Measurements from ENCODE around the gene EMX2. TPM values are rescaled to one million over a fixed set of nuclear protein-coding genes. Genes with fewer than 3 reads are reported as not detected.

Gene EMX2
- total and polyA plus RNA-seq, 2 donors (not counting 3 experiments of a cell fraction or from before 2014, with no cell fraction given): not detected

DNA sequence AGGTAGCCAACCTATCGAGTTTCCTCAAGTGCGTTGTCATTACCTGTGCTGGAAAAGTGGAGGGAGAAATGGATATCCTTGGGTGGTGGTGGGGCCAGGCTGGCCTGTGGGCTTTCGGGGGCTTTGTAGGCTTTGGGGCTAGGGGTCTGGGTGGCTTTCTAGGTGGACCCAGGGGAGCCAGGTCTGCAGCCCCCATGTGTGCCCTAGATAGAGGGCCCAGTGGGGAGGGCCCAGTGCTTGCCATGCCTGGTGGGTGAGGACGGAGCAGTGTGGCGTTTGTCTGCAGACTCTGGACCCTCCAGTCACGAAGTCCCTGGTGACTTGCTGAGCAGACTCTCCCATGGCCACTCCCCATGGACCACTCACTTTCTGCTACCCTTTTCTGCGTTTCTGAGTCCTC, 19.7 kb downstream of the EMX2 start:
- Histone ChIP-seq H3K4me2 (ENCODE audit: insufficient read depth, low read length) (no peak overlapping the region), H3K9me1 (replicated peaks; ENCODE audit: control insufficient read depth, extremely low read depth, insufficient read depth, low read length) (no peaks in the 10 kb centered on the region), H3K27ac (ENCODE audit: insufficient read depth, low read depth, low read length) (no peak overlapping the region), H3K36me3 (ENCODE audit: control insufficient read depth in 2 of 2, extremely low read depth in 1 of 2, insufficient read depth in 2 of 2, low read length in 2 of 2) (no peaks in the 10 kb centered on the region), H2AFZ (ENCODE audit: low read depth, low read length) (no peak overlapping the region), H4K20me1 (replicated peaks; ENCODE audit: control insufficient read depth, extremely low read depth, insufficient read depth, low read length) (no peaks in the 10 kb centered on the region), H3K9me3 (replicated peaks; ENCODE audit: control insufficient read depth, insufficient read depth, low read length) (no peaks in the 10 kb centered on the region), H3K9ac (replicated peaks; ENCODE audit: extremely low read depth, insufficient read depth, low read length) (no peak overlapping the region), H3K4me3 (replicated peaks in 1 of 3; ENCODE audit: insufficient read depth in 1 of 3, low read depth in 1 of 3, low read length in 3 of 3) (no peak overlapping the region), H3K79me2 (ENCODE audit: control insufficient read depth, insufficient read depth, low read length) (no peaks in the 10 kb centered on the region), H3K27me3 (ENCODE audit: control insufficient read depth in 2 of 2, insufficient read depth in 2 of 2, low read length in 2 of 2) (no peaks in the 10 kb centered on the region), H3K4me1 (ENCODE audit: control insufficient read depth, extremely low read depth, insufficient read depth, low read length) (no peaks in the 10 kb centered on the region)
- BruUV-seq (replicated peaks): no TSS peak
- TF ChIP-seq POLR2A (IDR thresholded peaks at IDR 0.05; ENCODE audit: low read depth, low read length) (no peak), EZH2 (IDR thresholded peaks at IDR 0.05; ENCODE audit: borderline replicate concordance, low read depth, low read length, severe bottlenecking) (no peak), JUN (IDR thresholded peaks at IDR 0.05; ENCODE audit: borderline replicate concordance, insufficient read depth, insufficient read length, low read depth) (no peak)
- TF ChIP-seq, protein P1, sequence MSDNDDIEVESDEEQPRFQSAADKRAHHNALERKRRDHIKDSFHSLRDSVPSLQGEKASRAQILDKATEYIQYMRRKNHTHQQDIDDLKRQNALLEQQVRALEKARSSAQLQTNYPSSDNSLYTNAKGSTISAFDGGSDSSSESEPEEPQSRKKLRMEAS (IDR thresholded peaks at IDR 0.05; ENCODE audit: insufficient read depth, insufficient read length): no peak
- CTCF ChIA-PET: no interaction called here
- dilution Hi-C loops (cut with MboI; ENCODE audit: extremely low pct_ligation_motif_present, low sequenced_read_pairs): no loop called here
- intact Hi-C loops (cut with micrococcal nuclease): no loop called here
- DNase-seq (ENCODE audit: low read depth, low spot score) (no peak), FAIRE-seq (no peak)
- POLR2A ChIA-PET: no interaction called here

DNA sequence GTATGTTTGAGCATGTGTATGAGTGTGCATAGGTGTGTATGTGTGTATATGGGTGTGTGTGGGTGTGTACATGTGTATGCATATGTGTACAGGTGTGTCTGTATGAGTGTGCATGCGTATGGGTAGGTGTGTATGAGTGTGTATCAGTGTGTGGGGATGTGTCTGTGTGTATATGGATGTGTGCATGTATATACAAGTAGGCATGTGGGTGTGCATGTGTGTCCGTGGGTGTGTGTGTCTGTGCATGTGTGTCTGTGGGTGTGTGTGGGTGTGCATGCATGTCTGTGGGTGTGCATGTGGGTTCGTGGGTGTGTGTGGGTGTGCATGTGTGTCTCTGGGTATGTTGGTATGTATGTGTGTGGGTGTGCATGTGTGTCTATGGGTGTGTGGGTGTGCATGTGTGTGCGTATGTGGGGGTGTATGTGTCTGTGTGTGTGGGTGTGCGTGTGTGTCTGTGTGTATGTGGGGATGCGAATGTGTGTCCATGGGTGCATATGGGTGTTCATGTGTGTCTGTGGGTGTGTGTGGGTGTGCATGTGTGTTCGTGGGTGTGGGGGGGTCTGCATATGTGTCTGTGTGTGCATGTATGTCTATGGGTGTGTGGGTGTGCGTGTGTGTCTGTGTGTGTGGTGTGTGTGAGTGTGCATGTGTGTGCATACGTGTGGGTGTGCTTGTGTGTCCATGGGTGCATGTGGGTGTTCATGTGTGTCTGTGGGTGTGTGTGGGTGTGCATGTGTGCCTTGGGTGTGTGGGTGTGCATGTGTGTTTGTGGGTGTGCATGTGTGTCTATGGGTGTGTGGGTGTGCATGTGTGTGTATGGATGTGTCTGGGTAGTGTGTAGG, 20.6 kb downstream of the EMX2 start:
- Histone ChIP-seq H3K27ac (ENCODE audit: insufficient read depth, low read depth, low read length) (no peak overlapping the region), H3K27me3 (ENCODE audit: control insufficient read depth in 2 of 2, insufficient read depth in 2 of 2, low read length in 2 of 2) (no peaks in the 10 kb centered on the region), H3K9me3 (replicated peaks; ENCODE audit: control insufficient read depth, insufficient read depth, low read length) (no peaks in the 10 kb centered on the region), H3K9ac (replicated peaks; ENCODE audit: extremely low read depth, insufficient read depth, low read length) (no peak overlapping the region), H3K79me2 (ENCODE audit: control insufficient read depth, insufficient read depth, low read length) (no peaks in the 10 kb centered on the region), H3K9me1 (replicated peaks; ENCODE audit: control insufficient read depth, extremely low read depth, insufficient read depth, low read length) (no peaks in the 10 kb centered on the region), H3K36me3 (ENCODE audit: control insufficient read depth in 2 of 2, extremely low read depth in 1 of 2, insufficient read depth in 2 of 2, low read length in 2 of 2) (no peaks in the 10 kb centered on the region), H3K4me3 (replicated peaks in 1 of 3; ENCODE audit: insufficient read depth in 1 of 3, low read depth in 1 of 3, low read length in 3 of 3) (no peak overlapping the region), H3K4me2 (ENCODE audit: insufficient read depth, low read length) (no peak overlapping the region), H2AFZ (ENCODE audit: low read depth, low read length) (no peak overlapping the region), H3K4me1 (ENCODE audit: control insufficient read depth, extremely low read depth, insufficient read depth, low read length) (no peaks in the 10 kb centered on the region), H4K20me1 (replicated peaks; ENCODE audit: control insufficient read depth, extremely low read depth, insufficient read depth, low read length) (no peaks in the 10 kb centered on the region)
- CTCF ChIA-PET: no interaction called here
- no peak for TF ChIP-seq GATA2 (IDR thresholded peaks at IDR 0.05; ENCODE audit: insufficient read depth, insufficient read length, low read depth, low read length)
- TF ChIP-seq, protein P1 (IDR thresholded peaks at IDR 0.05; ENCODE audit: insufficient read depth, insufficient read length): no peak
- TF ChIP-seq FOS (IDR thresholded peaks at IDR 0.05; ENCODE audit: borderline replicate concordance, insufficient read depth, low read length): no peak
- TF ChIP-seq MYC (IDR thresholded peaks at IDR 0.05; ENCODE audit: low read depth, low read length): no peak
- no peak for TF ChIP-seq POLR2A (IDR thresholded peaks at IDR 0.05; ENCODE audit: low read depth, low read length)
- TF ChIP-seq POLR2AphosphoS5 (IDR thresholded peaks at IDR 0.05; ENCODE audit: insufficient read depth, low read depth, low read length): no peak
- TF ChIP-seq, protein P2, sequence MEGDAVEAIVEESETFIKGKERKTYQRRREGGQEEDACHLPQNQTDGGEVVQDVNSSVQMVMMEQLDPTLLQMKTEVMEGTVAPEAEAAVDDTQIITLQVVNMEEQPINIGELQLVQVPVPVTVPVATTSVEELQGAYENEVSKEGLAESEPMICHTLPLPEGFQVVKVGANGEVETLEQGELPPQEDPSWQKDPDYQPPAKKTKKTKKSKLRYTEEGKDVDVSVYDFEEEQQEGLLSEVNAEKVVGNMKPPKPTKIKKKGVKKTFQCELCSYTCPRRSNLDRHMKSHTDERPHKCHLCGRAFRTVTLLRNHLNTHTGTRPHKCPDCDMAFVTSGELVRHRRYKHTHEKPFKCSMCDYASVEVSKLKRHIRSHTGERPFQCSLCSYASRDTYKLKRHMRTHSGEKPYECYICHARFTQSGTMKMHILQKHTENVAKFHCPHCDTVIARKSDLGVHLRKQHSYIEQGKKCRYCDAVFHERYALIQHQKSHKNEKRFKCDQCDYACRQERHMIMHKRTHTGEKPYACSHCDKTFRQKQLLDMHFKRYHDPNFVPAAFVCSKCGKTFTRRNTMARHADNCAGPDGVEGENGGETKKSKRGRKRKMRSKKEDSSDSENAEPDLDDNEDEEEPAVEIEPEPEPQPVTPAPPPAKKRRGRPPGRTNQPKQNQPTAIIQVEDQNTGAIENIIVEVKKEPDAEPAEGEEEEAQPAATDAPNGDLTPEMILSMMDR (IDR thresholded peaks at IDR 0.05; ENCODE audit: extremely low read depth in 1 of 2, insufficient read depth in 1 of 2, low read depth in 1 of 2, low read length in 2 of 2): no peak
- no peak for TF ChIP-seq JUN (IDR thresholded peaks at IDR 0.05; ENCODE audit: borderline replicate concordance, insufficient read depth, insufficient read length, low read depth)
- no peak for TF ChIP-seq EZH2 (IDR thresholded peaks at IDR 0.05; ENCODE audit: borderline replicate concordance, low read depth, low read length, severe bottlenecking)
- intact Hi-C loops (cut with micrococcal nuclease) (no loop called here), dilution Hi-C loops (cut with MboI; ENCODE audit: extremely low pct_ligation_motif_present, low sequenced_read_pairs) (no loop called here)
- BruUV-seq (replicated peaks): no TSS peak
- no peak for DNase-seq (ENCODE audit: low read depth, low spot score)
- POLR2A ChIA-PET: no interaction called here
- FAIRE-seq: no peak
